ENCODE data around the gene CD59. TPM values are rescaled to one million over a fixed set of nuclear protein-coding genes. Genes with fewer than 3 reads are reported as not detected.

CD59 gene
- total RNA-seq, 1 donor from 2014 or later = 637 TPM

- DNase-seq (ENCODE audit: low spot score in 2 of 2) = peak; percentile 72 to 96
- no peaks in the 10 kb centered on the region for H3K9me3 ChIP-seq
- peaks cover 0 to 10% of the 10 kb centered on the region in 2 donors for H3K36me3 ChIP-seq
- H3K4me1 ChIP-seq = peaks cover 0 to 10% of the 10 kb centered on the region in 2 donors
- peak within 1 kb of the TSS; percentile 67 to 72 for H3K4me3 ChIP-seq
- TF ChIP-seq, protein P1, sequence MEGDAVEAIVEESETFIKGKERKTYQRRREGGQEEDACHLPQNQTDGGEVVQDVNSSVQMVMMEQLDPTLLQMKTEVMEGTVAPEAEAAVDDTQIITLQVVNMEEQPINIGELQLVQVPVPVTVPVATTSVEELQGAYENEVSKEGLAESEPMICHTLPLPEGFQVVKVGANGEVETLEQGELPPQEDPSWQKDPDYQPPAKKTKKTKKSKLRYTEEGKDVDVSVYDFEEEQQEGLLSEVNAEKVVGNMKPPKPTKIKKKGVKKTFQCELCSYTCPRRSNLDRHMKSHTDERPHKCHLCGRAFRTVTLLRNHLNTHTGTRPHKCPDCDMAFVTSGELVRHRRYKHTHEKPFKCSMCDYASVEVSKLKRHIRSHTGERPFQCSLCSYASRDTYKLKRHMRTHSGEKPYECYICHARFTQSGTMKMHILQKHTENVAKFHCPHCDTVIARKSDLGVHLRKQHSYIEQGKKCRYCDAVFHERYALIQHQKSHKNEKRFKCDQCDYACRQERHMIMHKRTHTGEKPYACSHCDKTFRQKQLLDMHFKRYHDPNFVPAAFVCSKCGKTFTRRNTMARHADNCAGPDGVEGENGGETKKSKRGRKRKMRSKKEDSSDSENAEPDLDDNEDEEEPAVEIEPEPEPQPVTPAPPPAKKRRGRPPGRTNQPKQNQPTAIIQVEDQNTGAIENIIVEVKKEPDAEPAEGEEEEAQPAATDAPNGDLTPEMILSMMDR (IDR thresholded peaks at IDR 0.05) = no peak
- intact Hi-C loops (cut with DNase I) = loop anchor here (1.0 to 5.0 kb wide), 4 partner anchors 8 to 540 kb away; partner anchors contain the start of genes CAPRIN1, CD59 and CSTF3
- H3K27me3 ChIP-seq = no peaks in the 10 kb centered on the region
- peak within 1 kb of the TSS; percentile 58 to 67 for H3K27ac ChIP-seq
Measured at GRCh38 chr11:33700502-33701271, 35.5 kb downstream of the CD59 start, which contains the start of gene C11orf91. TSS of gene C11orf91 (minus strand) at chr11:33700826. CDS start at chr11:33700740, 86 bp downstream.

DNA sequence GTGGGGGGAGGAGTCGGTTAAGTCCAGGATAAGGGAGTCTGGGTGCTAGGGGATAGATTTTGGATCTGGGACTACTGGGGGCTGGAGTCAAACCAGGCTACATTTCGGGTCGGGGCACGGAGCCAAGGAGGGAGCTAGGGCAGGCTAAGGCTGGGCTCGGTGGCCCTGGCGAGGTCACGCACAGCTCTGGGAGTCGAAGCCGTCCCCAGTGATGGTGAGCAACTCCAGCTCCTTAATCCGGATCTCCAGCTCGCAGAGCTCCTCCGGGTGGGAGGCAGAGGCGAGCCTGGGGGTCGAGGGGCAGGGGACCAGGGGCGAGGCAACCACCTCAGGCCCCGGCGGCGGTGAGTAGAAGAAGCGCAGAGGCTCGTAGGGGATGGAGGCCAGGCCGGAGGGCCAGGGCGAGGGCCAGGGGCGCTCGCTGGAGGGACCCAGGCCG, 36.1 kb downstream of the CD59 start:
- intact Hi-C loops (cut with DNase I) = loop anchor here (1.0 to 5.0 kb wide), 4 partner anchors 8 to 539 kb away; partner anchors contain the start of genes CAPRIN1, CD59 and CSTF3
- Histone ChIP-seq H3K4me1 (peaks cover 0 to 12% of the 10 kb centered on the region in 2 donors), H3K36me3 (peaks cover 0 to 4% of the 10 kb centered on the region in 2 donors), H3K4me3 (peak overlapping the region; percentile 67 to 72), H3K9me3 (no peaks in the 10 kb centered on the region), H3K27ac (peak overlapping the region; percentile 58 to 67), H3K27me3 (no peaks in the 10 kb centered on the region)
- TF ChIP-seq, protein P1 (IDR thresholded peaks at IDR 0.05) = no peak
- DNase-seq (ENCODE audit: low spot score in 2 of 2) = peak in 1 of 2 donors; percentile 66

GRCh38 chr11:33699515-33700062, 36.6 kb downstream of the CD59 start:
- H3K27ac ChIP-seq = peak overlapping the region; percentile 58 to 67
- no peaks in the 10 kb centered on the region for H3K36me3 ChIP-seq
- no peak overlapping the region for H3K4me3 ChIP-seq
- TF ChIP-seq, protein P1 (IDR thresholded peaks at IDR 0.05) = no peak
- H3K4me1 ChIP-seq = peaks cover 0 to 13% of the 10 kb centered on the region in 2 donors
- no peaks in the 10 kb centered on the region for H3K9me3 ChIP-seq
- intact Hi-C loops (cut with DNase I) = loop anchor here (1.0 to 10.0 kb wide), 6 partner anchors 7 to 555 kb away; partner anchors contain the start of genes CAPRIN1, CD59 and CSTF3
- H3K27me3 ChIP-seq = no peaks in the 10 kb centered on the region
- DNase-seq (ENCODE audit: low spot score in 2 of 2) = no peak

- no peak overlapping the region for H3K4me3 ChIP-seq
- H3K4me1 ChIP-seq = peaks cover 0 to 13% of the 10 kb centered on the region in 2 donors
- H3K9me3 ChIP-seq = no peaks in the 10 kb centered on the region
- H3K36me3 ChIP-seq = no peaks in the 10 kb centered on the region
- TF ChIP-seq, protein P1 (IDR thresholded peaks at IDR 0.05) = no peak
- intact Hi-C loops (cut with DNase I) = loop anchor here (10.0 kb wide), 2 partner anchors 246 to 556 kb away; no protein-coding TSS in a partner anchor
- no peaks in the 10 kb centered on the region for H3K27me3 ChIP-seq
- DNase-seq (ENCODE audit: low spot score in 2 of 2) = no peak
- no peak overlapping the region for H3K27ac ChIP-seq
Measured at GRCh38 chr11:33698921-33699320, 37.3 kb downstream of the CD59 start.

DNA sequence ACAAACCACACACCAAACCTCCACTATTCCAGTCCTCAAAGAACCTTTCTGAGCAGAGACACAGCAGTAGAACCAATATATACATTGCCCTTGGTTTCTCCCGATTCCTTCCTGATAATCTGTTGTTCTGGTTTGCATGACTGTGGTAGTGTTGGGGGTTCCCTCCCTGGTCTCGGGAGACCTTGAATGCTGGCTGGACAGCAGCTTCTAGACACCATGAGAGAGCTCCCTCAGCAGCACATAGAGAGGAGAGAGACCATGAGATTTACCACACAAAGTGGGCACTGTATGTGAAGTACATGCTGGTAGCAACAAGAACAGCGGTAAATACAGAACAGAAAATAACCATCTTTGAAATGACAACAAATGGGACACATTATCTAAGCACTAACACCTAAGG, 38.2 kb downstream of the CD59 start:
- Histone ChIP-seq H3K4me3 (no peak overlapping the region), H3K27me3 (no peaks in the 10 kb centered on the region), H3K27ac (no peak overlapping the region), H3K36me3 (no peaks in the 10 kb centered on the region), H3K9me3 (no peaks in the 10 kb centered on the region), H3K4me1 (peaks cover 0 to 16% of the 10 kb centered on the region in 2 donors)
- no peak for DNase-seq (ENCODE audit: low spot score in 2 of 2)
- intact Hi-C loops (cut with DNase I) = loop anchor here (10.0 kb wide), 2 partner anchors 247 to 557 kb away; no protein-coding TSS in a partner anchor
- TF ChIP-seq, protein P1 (IDR thresholded peaks at IDR 0.05) = no peak

All from ascending aorta (tissue), 2 donors.